Stimulated activated naive CD4-positive, alpha-beta T cell (primary cell): Measurements from ENCODE around the gene GDF10.

Experiments used
- DNase-seq, 6 experiments: peaks; one replicate each; lab custom pipeline; 2025; lab: John Stamatoyannopoulos, UW

The GDF10 gene, protein sequence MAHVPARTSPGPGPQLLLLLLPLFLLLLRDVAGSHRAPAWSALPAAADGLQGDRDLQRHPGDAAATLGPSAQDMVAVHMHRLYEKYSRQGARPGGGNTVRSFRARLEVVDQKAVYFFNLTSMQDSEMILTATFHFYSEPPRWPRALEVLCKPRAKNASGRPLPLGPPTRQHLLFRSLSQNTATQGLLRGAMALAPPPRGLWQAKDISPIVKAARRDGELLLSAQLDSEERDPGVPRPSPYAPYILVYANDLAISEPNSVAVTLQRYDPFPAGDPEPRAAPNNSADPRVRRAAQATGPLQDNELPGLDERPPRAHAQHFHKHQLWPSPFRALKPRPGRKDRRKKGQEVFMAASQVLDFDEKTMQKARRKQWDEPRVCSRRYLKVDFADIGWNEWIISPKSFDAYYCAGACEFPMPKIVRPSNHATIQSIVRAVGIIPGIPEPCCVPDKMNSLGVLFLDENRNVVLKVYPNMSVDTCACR

DNA sequence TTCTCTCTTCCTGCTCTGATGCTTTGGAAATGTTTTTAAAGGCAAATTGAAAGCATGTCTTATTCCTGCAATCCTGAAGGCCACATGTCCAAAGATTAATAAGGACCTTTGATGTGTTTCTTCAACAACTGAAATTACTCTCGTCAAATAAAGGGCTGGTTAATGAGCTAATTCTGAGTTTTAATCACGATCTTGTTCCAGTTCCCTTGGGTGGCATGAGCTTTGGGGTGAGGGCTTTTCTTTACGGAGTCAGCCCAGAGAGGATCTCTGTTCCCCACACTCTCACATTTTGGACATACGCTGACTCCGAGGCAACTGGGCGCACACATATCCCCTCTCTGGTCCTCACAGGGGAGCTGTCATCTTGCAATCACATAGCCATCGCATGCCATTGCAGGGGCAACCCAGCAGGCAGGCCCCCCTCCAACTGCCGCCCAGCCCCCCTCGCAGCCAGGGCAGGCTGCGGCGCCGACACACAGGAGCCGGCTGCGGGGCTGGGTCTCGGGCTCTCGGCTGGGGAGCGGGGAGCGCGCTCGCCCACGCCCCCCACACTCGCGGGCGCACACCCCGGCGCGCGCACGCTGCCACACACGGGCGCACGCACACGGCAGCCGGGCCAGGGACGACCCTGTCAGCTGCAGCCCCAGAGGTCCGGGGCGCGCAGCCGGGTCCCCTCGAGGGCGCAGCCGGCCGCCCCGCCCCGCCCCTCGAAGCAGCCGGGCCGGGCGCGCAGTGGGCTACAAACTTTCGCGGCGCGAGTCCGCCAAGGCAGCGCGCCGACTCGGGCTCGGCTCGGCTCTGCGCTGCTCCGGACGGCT lies at the start of gene GDF10:
GDF10 (plus strand) TSS at position 587 of the 818 bp plus-strand sequence. CDS start 455 bp downstream, outside the sequence.
- DNase-seq = peak in 1 of 6 experiments; percentile 20

DNA sequence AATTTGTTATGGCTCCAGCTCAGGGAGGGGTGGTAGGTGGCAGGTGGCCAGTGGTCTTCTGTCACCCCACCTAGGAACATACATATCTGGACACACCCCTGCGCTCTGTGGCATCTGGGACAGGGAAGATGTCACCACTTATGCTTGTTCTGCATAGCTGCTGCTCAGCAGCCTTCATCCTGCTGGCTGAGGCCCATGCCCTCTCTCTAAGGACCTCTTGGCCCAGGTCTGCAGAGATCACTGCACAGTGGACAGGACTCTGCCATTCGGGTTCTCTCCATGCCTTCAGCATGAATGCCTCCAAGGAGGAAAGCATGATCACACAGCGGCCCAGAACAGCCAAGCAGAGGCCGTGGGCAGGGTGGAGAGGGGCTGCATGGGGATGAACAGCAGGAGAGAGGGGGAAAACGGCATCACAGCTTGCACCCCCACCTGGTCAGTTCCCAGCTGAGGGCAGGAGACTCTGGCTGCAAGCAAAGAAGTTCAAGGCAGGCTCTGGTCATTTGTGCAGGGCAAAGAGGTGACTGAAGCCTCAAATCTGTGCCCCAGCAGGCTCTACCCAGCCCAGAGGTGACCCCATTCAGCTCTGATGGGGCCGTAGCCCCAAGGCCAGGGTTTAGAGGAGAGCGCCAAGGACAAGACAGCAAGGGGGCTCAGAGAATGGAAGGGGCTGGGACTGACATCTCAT lies 47.8 kb upstream of the GDF10 start:
- DNase-seq = no peak

DNA sequence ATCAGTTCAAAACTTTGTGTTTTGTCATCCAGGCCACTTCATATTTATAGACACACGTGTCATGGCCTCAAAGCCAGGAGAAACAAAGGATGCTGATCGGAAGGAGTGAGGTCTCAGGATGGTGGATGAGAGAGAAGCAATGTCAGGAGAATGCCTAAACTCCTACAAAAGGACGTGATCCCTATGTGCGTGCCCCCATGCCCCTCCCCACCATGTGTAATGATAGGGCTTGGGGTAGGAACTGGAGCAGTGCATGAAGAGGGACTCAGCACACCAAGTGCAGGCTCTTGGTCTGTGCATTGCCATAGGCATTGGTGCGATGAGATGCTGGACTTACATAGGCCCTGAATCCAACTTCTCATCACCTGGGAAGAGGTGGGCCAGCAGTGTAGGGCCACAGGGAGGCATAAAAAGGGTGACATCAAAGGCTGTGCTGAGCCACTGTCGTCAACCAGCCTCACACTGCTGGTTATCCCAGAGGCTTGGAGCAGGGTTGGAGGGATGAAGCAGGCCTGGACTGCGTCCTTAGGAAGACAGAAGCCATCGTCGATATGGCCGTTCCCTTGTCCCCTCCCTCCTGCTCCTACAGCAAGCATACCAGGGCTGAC lies 46.9 kb upstream of the GDF10 start:
- no peak for DNase-seq

DNA sequence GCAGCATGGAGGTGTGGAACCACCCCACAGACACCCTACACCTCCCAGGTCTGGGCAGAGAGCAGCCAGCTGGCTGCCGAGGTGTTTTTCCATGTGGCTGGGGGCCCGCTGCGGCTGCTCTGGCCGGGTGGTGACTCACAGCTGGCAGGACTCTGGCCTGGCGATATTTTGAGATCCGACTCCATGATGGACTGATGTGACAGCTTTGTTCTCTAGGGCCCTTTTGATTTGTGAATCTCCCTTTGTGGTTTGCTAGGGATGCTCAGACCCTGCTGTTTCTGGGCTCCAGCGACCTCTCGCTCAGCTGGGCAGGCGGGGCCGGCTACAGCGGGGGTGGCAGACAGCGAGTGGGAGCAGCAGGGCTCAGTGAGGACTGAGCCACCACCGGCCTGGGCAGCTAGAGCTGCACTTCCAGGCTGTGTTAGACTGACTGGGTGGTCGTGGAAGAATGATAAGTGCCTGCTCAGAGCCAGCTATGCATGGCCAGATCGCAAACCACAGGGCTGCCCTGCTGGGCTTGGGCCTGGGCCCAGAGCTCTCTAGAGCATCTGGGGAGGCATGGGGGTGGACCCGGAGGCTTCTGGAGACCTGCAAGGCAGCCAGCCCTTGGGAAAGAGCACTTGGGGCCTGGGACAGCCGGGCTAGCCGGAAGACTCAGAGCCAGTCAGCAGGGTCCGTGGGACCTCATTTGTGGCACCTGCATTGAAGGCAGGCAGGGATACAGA lies 46.2 kb upstream of the GDF10 start:
- no peak for DNase-seq

DNA sequence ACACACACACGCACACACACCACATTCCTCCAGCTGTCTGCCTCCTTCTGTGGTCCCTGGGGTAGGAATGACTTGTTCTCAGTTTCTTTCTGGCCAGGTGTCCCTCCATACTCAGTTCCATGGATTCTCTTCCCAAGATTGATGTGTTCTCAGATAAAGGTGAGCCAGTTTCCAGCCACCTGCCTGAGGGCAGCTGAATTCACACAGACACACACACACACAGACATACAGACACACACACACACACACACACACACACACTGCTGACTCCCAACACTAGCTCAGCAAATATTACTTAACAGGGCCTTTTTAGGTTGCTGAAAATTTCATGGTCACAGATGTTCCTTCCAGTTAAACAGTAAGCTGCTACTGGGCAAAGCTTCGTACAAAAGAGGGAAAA lies 45.4 kb upstream of the GDF10 start:
- no peak for DNase-seq

DNA sequence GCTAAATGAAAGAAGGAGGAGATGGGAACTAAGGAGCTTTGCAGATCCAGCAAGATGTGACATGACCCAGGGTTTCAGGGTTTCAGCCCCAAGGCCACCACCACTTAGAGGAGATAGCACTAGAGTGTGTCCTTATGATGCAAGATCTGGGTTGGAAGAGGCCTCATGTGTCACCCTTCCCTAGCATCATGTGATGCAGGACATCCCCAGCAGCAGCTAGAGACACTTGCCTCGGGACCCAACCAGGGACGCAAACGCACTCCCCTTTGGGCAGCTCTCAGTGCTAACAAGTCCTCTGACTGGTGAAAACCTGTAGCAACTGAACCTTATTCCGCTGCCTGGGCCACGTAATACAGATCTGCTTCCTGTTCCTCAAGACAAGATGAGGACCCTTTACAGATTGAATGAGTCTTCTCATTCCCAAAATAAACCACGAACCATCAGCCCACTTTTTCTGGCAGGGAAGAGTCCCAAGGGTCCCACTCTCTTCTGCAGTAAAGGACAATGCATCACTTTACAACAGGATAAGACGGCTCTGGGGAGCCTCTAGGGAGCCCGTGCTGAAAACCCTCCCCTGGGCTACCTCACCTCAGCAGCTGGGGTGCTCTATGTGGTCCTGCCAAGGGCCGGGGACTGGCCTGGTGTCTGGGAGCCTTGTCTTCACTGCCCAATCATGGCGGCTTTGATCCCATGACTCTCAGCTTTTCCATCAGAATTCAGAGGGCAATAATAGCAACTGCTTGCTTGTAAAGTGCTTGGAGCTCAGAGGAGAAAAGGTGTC lies 44.8 kb upstream of the GDF10 start:
- no peak for DNase-seq

DNA sequence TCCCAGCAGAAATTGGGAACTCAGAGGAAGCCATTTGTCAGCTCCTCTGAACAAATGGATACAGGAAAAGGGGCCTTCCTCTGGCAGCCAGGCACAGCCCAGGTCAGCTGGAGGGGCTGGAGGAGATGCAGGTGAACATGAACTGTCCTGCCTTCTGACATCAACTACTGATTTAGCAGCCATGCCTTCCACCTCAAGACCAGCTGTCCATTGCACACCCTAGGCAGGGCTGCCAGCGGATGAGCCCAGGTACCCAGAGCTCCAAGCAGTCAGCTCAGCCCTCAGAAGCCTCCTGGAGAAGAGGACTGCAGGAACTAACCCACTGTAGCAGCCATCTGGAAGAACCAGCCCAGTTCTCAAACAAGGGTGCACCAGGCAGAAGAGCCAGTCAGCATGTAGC lies 44.1 kb upstream of the GDF10 start:
- DNase-seq = no peak

DNA sequence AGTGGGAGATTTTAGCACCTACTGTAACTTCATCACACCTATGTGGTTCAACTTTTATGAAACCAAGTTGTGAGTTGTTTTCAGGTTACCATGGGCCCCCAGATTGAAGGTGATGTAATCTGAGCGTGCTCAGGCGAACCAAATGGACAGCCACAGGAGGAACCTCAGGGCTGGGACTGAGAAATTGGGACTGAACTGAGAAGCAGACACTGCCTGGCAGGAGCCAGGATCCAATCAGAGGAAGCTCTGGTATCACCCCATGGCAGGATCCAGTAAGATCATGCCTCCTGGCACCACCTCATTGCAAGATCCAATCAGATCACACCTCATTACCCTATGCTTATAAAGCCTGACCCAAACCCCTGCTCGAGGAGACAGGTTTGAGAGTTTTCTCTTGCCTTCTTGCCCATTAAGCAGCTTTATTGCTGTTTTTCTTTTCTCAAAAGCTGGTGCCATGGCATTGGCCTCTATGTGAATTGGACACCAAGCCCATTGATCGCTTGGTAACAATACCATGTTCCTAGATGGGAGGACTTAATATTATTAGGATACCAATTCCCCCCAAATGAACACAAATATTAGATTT lies 43.2 kb upstream of the GDF10 start:
- DNase-seq = no peak

DNA sequence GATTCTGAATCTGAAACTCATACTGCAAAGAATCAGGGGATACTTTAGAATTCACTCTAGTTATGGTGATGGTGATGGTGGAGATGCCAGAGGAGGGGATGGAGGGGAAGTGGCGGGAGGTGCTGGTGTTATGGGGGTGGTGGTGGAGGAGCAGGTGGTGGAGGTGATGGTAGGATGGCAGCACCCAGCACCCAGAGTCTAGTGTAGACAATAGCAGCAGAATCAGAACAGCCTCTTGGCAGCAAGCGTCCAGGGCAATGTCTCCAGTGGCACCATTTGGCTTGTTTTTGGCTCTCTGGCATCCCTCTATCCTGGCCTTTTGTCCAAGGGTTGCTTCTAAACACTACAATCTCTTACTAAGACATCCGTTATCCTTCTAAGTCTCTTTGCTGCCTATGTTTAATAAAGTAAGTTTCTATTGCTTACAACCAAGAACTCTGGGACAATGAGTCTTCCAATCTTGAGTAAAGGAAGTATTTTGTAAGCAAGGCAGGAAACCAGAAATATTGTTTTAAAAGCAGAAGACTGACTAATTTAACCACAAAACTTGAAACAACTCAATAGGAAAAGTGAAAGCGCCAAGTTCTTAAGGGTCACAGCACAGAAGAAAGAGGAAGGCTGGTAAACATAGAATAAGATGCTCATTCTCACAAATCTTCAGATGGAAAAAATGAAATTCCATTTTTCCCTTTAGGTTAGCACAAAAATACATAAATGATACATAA lies 42.4 kb upstream of the GDF10 start:
- peak in 3 of 6 experiments; percentile 73 to 77 (median 73) for DNase-seq

DNA sequence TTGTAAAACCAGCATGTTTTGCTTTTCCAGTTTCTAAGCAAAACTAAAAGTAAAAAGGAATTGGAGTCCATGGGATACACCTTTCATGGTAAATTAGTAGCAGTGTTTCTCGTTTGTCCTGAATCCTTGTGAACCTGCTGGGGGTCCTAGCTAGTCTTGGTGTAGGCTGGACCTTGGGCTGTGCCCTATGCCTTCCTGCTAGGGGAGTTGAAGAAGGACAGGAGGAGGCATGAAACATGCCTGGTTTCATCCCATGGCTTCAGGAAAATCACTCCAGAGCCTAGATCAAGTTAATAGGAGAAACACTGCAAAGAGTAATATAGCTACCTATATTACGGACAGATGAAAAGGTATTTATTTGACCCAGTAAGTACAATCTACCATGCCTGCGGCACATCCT lies 41.1 kb upstream of the GDF10 start:
- DNase-seq = no peak

DNA sequence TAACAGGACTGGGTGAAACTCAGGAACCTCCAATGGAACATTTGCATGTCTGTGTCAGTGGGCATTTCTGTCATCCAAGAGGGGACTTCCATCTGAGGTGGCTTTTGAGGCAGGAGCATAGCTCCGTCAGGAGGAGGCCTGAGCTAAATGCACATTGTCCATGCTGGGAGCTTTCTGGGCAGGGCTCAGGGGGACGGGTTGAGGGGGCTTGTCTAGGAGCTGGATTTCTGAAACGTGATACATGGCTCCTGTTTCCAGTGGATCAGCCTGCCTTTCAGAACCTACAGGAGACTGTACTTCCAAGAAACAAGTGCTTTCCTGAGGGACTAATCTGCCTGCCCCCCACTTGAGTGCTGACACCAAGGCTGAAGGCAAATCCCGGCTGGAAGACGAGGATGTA lies 40.5 kb upstream of the GDF10 start:
- DNase-seq = no peak

DNA sequence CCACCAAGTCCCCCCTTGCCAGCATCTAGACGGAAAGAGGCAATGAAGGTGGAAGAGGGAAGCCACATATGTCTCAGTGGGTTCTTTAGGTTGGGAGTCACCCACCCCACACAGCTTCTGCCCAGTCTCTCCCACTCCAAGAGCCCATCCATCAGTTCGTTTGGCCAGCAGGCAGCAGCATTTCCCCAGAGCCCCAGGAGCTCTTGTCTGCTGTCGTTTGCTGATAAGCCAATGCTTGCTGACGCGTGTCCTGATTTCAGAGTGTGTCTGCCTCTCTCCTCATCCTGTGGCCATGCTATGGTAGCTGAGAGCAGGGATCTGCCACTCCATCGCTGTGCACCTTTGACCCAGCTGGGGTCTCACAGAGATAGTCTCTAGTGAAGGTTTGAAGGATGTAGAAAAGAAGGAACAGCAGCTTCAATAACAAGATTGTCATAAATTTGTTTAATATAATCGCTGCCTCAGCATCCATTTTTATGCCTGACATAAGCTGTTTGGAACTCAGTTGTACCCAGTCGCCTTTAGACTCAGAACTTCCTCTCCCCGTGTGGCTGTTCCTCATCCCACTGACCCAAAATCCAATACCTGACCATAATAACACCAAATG lies 39.4 kb upstream of the GDF10 start:
- peak in 3 of 6 experiments; percentile 7 to 22 (median 19) for DNase-seq

DNA sequence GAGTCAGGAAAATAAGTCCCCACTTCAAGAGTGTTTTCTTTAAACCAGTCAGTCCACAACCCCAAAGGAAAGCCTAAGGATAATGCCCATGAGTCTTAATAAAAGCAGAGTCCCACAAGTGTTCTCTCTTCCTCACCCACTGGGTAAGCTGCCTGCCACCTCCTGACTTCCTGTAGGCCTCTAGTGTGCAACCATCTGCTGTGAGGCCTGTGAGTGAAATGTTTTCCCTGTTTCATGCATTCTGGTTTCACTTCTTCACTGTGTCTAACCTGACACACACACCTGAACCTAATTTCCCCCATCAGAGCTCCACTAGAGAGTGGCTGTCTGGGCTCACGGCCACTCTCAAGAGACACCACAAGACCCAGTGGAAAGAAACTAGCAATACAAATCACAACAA lies 38.9 kb upstream of the GDF10 start:
- peak in 4 of 6 experiments; percentile 9 to 64 (median 50) for DNase-seq

DNA sequence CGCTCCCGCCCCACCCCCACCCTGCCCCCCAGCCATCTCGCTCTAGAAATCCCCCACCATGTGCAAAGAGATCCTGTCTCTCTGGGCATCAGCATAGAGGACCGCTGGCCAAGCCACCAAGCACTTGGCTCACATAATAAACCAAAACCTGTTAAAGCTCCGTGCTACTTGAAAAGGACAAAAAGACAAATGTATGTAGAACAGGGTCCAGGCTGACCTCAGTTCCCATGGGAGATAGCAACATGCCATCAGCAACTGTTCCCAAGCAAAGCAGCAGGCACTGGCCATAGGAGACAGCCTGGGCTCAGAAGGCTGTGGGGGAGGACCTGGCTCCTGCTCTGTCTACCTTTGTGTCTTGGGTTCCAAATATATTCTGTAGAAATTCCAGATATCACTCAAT lies 38.4 kb upstream of the GDF10 start:
- no peak for DNase-seq

DNA sequence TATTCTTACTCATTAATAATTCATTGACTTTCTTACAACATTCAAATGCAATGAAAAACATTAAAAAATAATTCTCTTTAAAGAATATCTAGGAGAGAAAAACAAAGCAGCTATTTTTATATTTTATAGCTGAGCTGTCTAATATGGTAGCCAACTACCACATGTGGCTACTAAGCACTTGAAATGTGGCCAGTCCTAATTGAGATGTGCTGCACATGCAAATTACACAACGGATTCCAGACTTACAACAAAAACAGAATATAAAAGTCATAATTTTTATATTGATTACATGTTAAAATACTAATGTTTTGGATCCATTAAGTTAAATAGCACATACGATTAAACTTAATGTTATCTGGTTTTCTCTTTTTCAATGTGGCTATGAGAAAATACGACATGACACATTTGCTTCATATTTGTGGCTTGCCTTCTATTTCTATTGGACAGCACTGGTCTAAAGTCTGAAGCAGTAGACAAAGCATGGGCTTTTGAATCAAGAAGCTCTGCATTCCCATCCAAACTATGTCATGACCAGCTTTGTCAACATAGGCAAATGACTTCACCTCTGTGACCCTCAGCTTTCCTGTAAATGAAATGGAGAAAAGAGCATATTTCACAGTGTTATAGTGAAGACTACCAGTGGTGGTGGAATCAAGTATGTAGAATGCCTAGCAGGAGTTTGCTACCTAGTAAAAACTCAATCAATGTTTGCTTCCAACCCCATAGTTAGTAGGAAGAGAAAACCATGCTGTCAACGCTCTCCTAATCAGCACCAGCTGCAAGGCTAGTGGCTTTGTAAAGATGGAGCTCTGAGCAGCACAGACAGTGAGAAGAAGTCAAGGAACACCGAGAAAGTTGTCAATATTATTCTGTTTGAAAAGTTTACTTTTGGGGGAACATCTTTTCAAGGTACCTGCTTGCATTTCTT lies 37.1 kb upstream of the GDF10 start:
- DNase-seq = no peak

DNA sequence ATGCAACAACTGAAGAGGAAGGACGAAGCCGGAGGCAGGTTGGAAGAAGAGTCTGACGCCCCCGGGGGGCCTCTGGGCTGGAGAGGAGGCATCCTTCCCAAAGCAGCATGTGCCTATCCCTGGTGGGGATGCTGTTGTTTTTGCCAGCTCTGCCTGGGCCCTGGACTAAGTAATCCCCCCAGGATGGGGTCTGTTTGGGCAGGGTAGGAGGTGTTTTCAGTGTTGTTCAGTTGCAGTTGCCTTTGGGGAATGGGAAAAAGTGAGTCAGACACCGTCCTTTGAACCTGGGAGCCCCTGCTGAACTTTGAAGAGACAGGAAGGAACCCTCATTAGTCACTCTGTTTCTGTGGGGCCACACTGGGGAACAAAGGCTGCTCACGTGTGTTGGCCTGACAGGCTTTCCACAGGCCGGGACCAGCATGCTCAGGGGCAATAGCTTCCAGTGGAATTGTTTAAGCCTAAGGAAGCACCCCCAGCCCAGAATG lies 35.2 kb upstream of the GDF10 start:
- DNase-seq = peak in 3 of 6 experiments; percentile 6 to 29 (median 20)

DNA sequence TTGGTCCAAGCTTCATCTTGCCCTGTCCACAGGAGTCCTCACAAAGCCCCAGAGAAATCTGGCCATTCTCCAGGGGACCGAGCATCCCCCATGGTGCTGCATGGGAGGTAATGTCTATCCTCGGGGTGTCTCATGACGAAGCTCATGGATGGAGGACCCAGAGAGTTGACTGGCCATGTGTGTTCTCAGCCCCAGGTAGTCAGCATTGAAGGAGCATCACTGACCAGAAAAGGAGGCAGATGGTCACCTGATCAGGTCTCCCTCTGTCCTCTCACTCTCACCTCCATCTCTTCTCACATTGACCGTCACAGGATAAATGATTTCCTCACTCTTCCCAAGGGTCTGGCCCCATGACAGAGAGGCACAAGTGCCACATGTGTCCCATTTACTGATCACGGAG lies 33.4 kb upstream of the GDF10 start:
- no peak for DNase-seq

DNA sequence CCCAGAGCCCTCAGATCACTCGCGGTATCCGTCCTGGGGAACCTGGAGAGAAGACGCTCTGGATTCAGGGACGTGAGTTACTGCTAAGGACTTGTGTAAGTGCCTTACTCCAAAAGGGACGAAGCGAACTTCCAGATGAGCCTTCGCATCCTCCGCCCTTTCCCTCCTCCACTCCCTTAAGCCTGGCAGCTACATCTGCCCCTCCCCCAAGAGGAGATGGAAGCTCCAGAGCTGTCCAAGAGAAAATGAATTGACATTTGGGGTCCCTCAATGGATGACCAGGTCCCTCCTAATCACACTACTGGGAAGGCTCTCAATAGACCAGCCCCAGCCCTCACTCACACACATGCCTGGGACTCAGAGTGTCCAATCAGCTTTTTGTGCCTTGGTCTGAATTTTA lies 31.3 kb upstream of the GDF10 start:
- DNase-seq = no peak
